Liver (tissue), 9 donors: ENCODE results near the gene PAPPA2. TPM values are rescaled to one million over a fixed set of nuclear protein-coding genes. Genes with fewer than 3 reads are reported as not detected.

Experiments
- DNase-seq: peaks from one replicate; pipeline ENCODE4 v3.0.0-alpha.2; 2017; ENCODE audit warnings: low spot score
- H3K27ac ChIP-seq, 2 donors: one replicate each; pipeline ENCODE4 v1.7.0; 2013; ENCODE audit warnings: inconsistent platforms in 2 of 2, low read length in 2 of 2, control low read depth in 1 of 2, low read depth in 1 of 2, mild to moderate bottlenecking in 1 of 2
- H3K27me3 ChIP-seq, 4 donors: one replicate each; pipeline versions ENCODE4 v1.6.1 to v1.7.0; 2013; ENCODE audit warnings: low read length in 3 of 4, inconsistent platforms in 1 of 4, mild to moderate bottlenecking in 1 of 4, moderate library complexity in 1 of 4; ENCODE audit not compliant: control insufficient read depth in 4 of 4, insufficient read depth in 4 of 4
- H3K36me3 ChIP-seq, 4 donors: one replicate each; pipeline versions ENCODE4 v1.6.1 to v1.7.0; 2013; ENCODE audit warnings: low read length in 3 of 4, mild to moderate bottlenecking in 3 of 4, low read depth in 1 of 4, moderate library complexity in 1 of 4; ENCODE audit not compliant: control insufficient read depth in 4 of 4, insufficient read depth in 3 of 4
- H3K4me1 ChIP-seq, 4 donors: one replicate each; pipeline versions ENCODE4 v1.6.1 to v1.7.0; 2013; ENCODE audit warnings: low read length in 3 of 4, mild to moderate bottlenecking in 3 of 4, moderate library complexity in 1 of 4; ENCODE audit not compliant: control insufficient read depth in 4 of 4, insufficient read depth in 4 of 4
- H3K4me3 ChIP-seq, 3 donors: one replicate each; pipeline versions ENCODE4 v1.6.1 to v1.7.0; 2013; ENCODE audit warnings: low read length in 3 of 3, control low read depth in 1 of 3, low read depth in 1 of 3, mild to moderate bottlenecking in 1 of 3
- H3K9ac ChIP-seq, 2 donors: one replicate each; pipeline ENCODE4 v1.7.0; 2013; ENCODE audit warnings: low read length in 2 of 2, mild to moderate bottlenecking in 2 of 2, moderate library complexity in 2 of 2, control low read depth in 1 of 2, low read depth in 1 of 2
- H3K9me3 ChIP-seq, 4 donors: one replicate each; pipeline versions ENCODE4 v1.6.1 to v1.7.0; 2013; ENCODE audit warnings: low read length in 3 of 4; ENCODE audit not compliant: control insufficient read depth in 4 of 4
- CTCF ChIP-seq: fragments of 150-350 bp; IDR thresholded peaks from 2 replicates; pipeline ENCODE4 v1.5.1; 2017; ENCODE audit warnings: improper control_type of control experiment, low read depth, low read length; ENCODE audit not compliant: missing input control
- EGR1 ChIP-seq, 2 donors: IDR thresholded peaks; 2 replicates each; pipeline ENCODE4 v1.6.1; 2016 to 2018; ENCODE audit warnings: antibody characterized with exemption in 2 of 2, low read depth in 2 of 2
- FOXA1 ChIP-seq: IDR thresholded peaks from 2 replicates; pipeline ENCODE4 v1.6.1; 2016; ENCODE audit warnings: antibody characterized with exemption
- FOXA2 ChIP-seq: IDR thresholded peaks from 2 replicates; pipeline ENCODE4 v1.6.1; 2016; ENCODE audit warnings: antibody characterized with exemption
- GABPA ChIP-seq, 2 donors: IDR thresholded peaks in 1 of 2; conservative IDR thresholded peaks in 1 of 2; 2 replicates each; pipeline ENCODE4 v1.6.1; 2016; ENCODE audit warnings: antibody characterized with exemption in 2 of 2, mild to moderate bottlenecking in 1 of 2, moderate library complexity in 1 of 2
- HNF4A ChIP-seq, 2 donors: conservative IDR thresholded peaks; 2 replicates each; pipeline ENCODE4 v1.6.1; 2016; ENCODE audit warnings: antibody characterized with exemption in 2 of 2, mild to moderate bottlenecking in 2 of 2
- HNF4G ChIP-seq: IDR thresholded peaks from 2 replicates; pipeline ENCODE4 v1.6.1; 2016; ENCODE audit warnings: antibody characterized with exemption
- JUND ChIP-seq, 2 donors: IDR thresholded peaks; 2 replicates each; pipeline ENCODE4 v1.6.1; 2016; ENCODE audit warnings: antibody characterized with exemption in 2 of 2
- MAX ChIP-seq: IDR thresholded peaks from 2 replicates; pipeline ENCODE4 v1.6.1; 2016; ENCODE audit warnings: antibody characterized with exemption
- NR2F2 ChIP-seq: IDR thresholded peaks from 2 replicates; pipeline ENCODE4 v1.6.1; 2016; ENCODE audit warnings: antibody characterized with exemption
- RAD21 ChIP-seq, 2 donors: IDR thresholded peaks; 2 replicates each; pipeline ENCODE4 v1.6.1; 2016; ENCODE audit warnings: antibody characterized with exemption in 2 of 2, mild to moderate bottlenecking in 2 of 2
- RXRA ChIP-seq, 2 donors: IDR thresholded peaks; 2 replicates each; pipeline ENCODE4 v1.6.1; 2017 to 2018; ENCODE audit warnings: antibody characterized with exemption in 2 of 2, mild to moderate bottlenecking in 1 of 2
- SP1 ChIP-seq: IDR thresholded peaks from 2 replicates; pipeline ENCODE4 v1.6.1; 2018; ENCODE audit warnings: antibody characterized with exemption, mild to moderate bottlenecking
- TAF1 ChIP-seq: conservative IDR thresholded peaks from 2 replicates; pipeline ENCODE4 v1.6.1; 2016; ENCODE audit warnings: antibody characterized with exemption, mild to moderate bottlenecking
- YY1 ChIP-seq: IDR thresholded peaks from 2 replicates; pipeline ENCODE4 v1.6.1; 2016; ENCODE audit warnings: antibody characterized with exemption, mild to moderate bottlenecking
- WGBS: extraction: QIAGEN DNeasy Blood & Tissue Kit; methylation state at CpG from one replicate; pipeline ENCODE4 v1.1.7; 2013; 5-methylcytosine and 5-hydroxymethylcytosine counted together
- polyA plus RNA-seq, 2 donors: library from polyadenylated mRNA; stranded (reverse) in 1 of 2; unstranded in 1 of 2; fragments of 200-250 nt in 1 of 2; fragments of >200 nt in 1 of 2; fragmentation: Nextera tagmentation in 1 of 2; extraction: Ambion mirVana in 1 of 2; gene quantifications; one replicate each; pipeline versions ENCODE4 v1.2.1 to v1.2.3, GENCODE V29; 2013 to 2015
- total RNA-seq, 2 donors: library from RNA; depleted of rRNA; stranded (reverse); fragments of >200 nt; gene quantifications; one replicate each; pipeline ENCODE4 v1.2.3, GENCODE V29; 2014
- TF ChIP-seq, protein P1 (sequence below): IDR thresholded peaks from 2 replicates; pipeline ENCODE4 v1.6.1; 2016; ENCODE audit warnings: antibody characterized with exemption
- TF ChIP-seq, protein P2 (sequence below): IDR thresholded peaks from 2 replicates; pipeline ENCODE4 v1.6.1; 2016; ENCODE audit warnings: antibody characterized with exemption, mild to moderate bottlenecking
- donor health status: healthy.
- donor health status: healthy.
- donor health status: healthy.
- donor health status: healthy.
- donor health status: healthy.

The PAPPA2 gene
- total and polyA plus RNA-seq, 4 donors = 0.19 to 27.2 (median 13.4) TPM

- no peak for TF ChIP-seq GABPA (IDR thresholded peaks at IDR 0.05 in 1 of 2, conservative IDR thresholded peaks at IDR 0.05 in 1 of 2)
- no peak overlapping the region for H3K27ac ChIP-seq
- 82% methylated on average over 3 of the region's 3 CpGs for WGBS
- no peak overlapping the region for H3K9ac ChIP-seq
- DNase-seq = no peak
- H3K36me3 ChIP-seq = no peaks in the 10 kb centered on the region
- no peaks in the 10 kb centered on the region for H3K27me3 ChIP-seq
- H3K4me3 ChIP-seq = no peak overlapping the region
- peaks cover 0 to 6% (median 4%) of the 10 kb centered on the region in 4 donors for H3K9me3 ChIP-seq
- H3K4me1 ChIP-seq = no peaks in the 10 kb centered on the region
Observed at GRCh38 chr1:176656257-176656995, 193.5 kb downstream of the PAPPA2 start.

DNA sequence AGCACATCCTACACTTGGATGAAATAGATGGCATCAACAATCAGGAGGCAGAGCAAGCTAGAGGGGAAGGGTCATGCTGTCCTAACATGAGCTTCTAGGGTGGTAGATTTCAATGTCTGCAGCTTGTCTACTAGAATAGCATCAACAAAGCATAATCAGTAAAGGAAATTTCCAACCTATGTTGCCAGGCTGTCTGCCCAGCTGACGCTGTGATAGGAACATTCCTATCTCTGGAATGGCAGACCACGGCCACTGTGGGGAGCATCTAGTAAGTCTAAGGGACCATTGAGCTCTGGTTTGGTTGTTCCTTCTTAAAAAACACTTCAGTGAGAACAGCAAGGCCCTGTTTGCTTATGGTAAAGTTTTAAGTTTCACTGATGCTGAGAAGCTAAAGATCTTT lies 206.8 kb downstream of the PAPPA2 start:
- no peaks in the 10 kb centered on the region for H3K9me3 ChIP-seq
- no peak for DNase-seq
- WGBS = 84% methylated on average over 2 of the region's 2 CpGs
- TF ChIP-seq, protein P1, sequence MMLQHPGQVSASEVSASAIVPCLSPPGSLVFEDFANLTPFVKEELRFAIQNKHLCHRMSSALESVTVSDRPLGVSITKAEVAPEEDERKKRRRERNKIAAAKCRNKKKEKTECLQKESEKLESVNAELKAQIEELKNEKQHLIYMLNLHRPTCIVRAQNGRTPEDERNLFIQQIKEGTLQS = no peak
- TF ChIP-seq RAD21 (IDR thresholded peaks at IDR 0.05) (no peak), MAX (no peak), TAF1 (no peak), GABPA (IDR thresholded peaks at IDR 0.05 in 1 of 2, conservative IDR thresholded peaks at IDR 0.05 in 1 of 2) (no peak), SP1 (no peak), NR2F2 (no peak), FOXA2 (no peak), FOXA1 (no peak), YY1 (no peak), RXRA (IDR thresholded peaks at IDR 0.05) (no peak), HNF4G (no peak), HNF4A (conservative IDR thresholded peaks at IDR 0.05) (no peak), CTCF (no peak), EGR1 (IDR thresholded peaks at IDR 0.05; ENCODE audit: low read depth in 2 of 2) (no peak), JUND (IDR thresholded peaks at IDR 0.05) (no peak)
- TF ChIP-seq, protein P2, sequence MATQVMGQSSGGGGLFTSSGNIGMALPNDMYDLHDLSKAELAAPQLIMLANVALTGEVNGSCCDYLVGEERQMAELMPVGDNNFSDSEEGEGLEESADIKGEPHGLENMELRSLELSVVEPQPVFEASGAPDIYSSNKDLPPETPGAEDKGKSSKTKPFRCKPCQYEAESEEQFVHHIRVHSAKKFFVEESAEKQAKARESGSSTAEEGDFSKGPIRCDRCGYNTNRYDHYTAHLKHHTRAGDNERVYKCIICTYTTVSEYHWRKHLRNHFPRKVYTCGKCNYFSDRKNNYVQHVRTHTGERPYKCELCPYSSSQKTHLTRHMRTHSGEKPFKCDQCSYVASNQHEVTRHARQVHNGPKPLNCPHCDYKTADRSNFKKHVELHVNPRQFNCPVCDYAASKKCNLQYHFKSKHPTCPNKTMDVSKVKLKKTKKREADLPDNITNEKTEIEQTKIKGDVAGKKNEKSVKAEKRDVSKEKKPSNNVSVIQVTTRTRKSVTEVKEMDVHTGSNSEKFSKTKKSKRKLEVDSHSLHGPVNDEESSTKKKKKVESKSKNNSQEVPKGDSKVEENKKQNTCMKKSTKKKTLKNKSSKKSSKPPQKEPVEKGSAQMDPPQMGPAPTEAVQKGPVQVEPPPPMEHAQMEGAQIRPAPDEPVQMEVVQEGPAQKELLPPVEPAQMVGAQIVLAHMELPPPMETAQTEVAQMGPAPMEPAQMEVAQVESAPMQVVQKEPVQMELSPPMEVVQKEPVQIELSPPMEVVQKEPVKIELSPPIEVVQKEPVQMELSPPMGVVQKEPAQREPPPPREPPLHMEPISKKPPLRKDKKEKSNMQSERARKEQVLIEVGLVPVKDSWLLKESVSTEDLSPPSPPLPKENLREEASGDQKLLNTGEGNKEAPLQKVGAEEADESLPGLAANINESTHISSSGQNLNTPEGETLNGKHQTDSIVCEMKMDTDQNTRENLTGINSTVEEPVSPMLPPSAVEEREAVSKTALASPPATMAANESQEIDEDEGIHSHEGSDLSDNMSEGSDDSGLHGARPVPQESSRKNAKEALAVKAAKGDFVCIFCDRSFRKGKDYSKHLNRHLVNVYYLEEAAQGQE = no peak
- no peak overlapping the region for H3K9ac ChIP-seq
- H3K4me1 ChIP-seq = no peaks in the 10 kb centered on the region
- no peak overlapping the region for H3K27ac ChIP-seq
- H3K4me3 ChIP-seq = no peak overlapping the region
- H3K36me3 ChIP-seq = no peaks in the 10 kb centered on the region
- H3K27me3 ChIP-seq = no peaks in the 10 kb centered on the region
